Spleen (tissue), 7 donors: Measurements from ENCODE around the gene PELO.

Source experiments
- CTCF ChIP-seq, 11 experiments: fragments of 200-600 bp in 7 of 11; fragments of 450-650 bp in 4 of 11; sonication (generic) in 4 of 11; IDR thresholded peaks in 8 of 11; conservative IDR thresholded peaks in 3 of 11; 1 replicate in 7 of 11; 2 replicates in 4 of 11; pipeline versions ENCODE4 v1.4.0 to v1.8.0; 2016 to 2021; ENCODE audit warnings: antibody characterized with exemption in 11 of 11, inconsistent platforms in 4 of 11, mild to moderate bottlenecking in 1 of 11
- POLR2A ChIP-seq, 3 donors: fragments of 450-650 bp; IDR thresholded peaks; one replicate each; pipeline ENCODE4 v1.5.1; 2017; ENCODE audit warnings: antibody characterized with exemption in 3 of 3, mild to moderate bottlenecking in 1 of 3
- donor health status: DM: no; HTN: no; CAD: no; lungs with moderate emphysema.
- donor health status: DM: no; HTN: no; CAD: no.
- donor health status: DM: no; HTN: no; CAD: no.

GRCh38 chr5:52746539-52746938 lies 41.2 kb upstream of the PELO start:
- TF ChIP-seq CTCF (IDR thresholded peaks at IDR 0.05 in 8 of 11, conservative IDR thresholded peaks at IDR 0.05 in 3 of 11) (no peak), POLR2A (IDR thresholded peaks at IDR 0.05) (no peak)
